NT2/D1 (cell line): ENCODE data around the gene LRTM2.
A peak's percentile ranks its signal among the peaks of the same experiment; 100 is the strongest.

Experiments
- DNase-seq: peaks from one replicate; pipeline ENCODE4 v3.0.0-alpha.2; 2011; ENCODE audit warnings: low read depth, low spot score
- H3K27me3 ChIP-seq: 2 replicates; pipeline ENCODE4 v1.6.0; 2011; ENCODE audit warnings: mild to moderate bottlenecking; ENCODE audit not compliant: insufficient read length, insufficient read depth
- H3K36me3 ChIP-seq: 2 replicates; pipeline ENCODE4 v1.6.1; 2011; ENCODE audit warnings: mild to moderate bottlenecking, low read length, mixed read lengths; ENCODE audit not compliant: insufficient read depth, insufficient read length
- H3K4me1 ChIP-seq: 2 replicates; pipeline ENCODE4 v1.5.1; 2011; ENCODE audit not compliant: insufficient read depth, insufficient read length
- H3K4me3 ChIP-seq: 2 replicates; pipeline ENCODE4 v1.5.1; 2011; ENCODE audit warnings: low read depth; ENCODE audit not compliant: insufficient read length
- H3K9ac ChIP-seq: 2 replicates; pipeline ENCODE4 v1.6.0; 2011; ENCODE audit warnings: low read depth; ENCODE audit not compliant: insufficient read length
- H3K9me3 ChIP-seq: 2 replicates; pipeline ENCODE4 v1.5.1; 2011; ENCODE audit warnings: mild to moderate bottlenecking, low read length; ENCODE audit not compliant: insufficient read depth
- SUZ12 ChIP-seq: IDR thresholded peaks from 2 replicates; pipeline ENCODE4 v1.6.1; 2011; ENCODE audit not compliant: insufficient read length, insufficient read depth; ENCODE audit errors: extremely low read depth
- YY1 ChIP-seq: IDR thresholded peaks from 2 replicates; pipeline ENCODE4 v1.6.1; 2011; ENCODE audit not compliant: insufficient read length, insufficient read depth
- ZNF274 ChIP-seq: IDR thresholded peaks from 2 replicates; pipeline ENCODE4 v1.6.1; 2011; ENCODE audit warnings: mild to moderate bottlenecking, low read depth, low read length

The LRTM2 gene

DNA sequence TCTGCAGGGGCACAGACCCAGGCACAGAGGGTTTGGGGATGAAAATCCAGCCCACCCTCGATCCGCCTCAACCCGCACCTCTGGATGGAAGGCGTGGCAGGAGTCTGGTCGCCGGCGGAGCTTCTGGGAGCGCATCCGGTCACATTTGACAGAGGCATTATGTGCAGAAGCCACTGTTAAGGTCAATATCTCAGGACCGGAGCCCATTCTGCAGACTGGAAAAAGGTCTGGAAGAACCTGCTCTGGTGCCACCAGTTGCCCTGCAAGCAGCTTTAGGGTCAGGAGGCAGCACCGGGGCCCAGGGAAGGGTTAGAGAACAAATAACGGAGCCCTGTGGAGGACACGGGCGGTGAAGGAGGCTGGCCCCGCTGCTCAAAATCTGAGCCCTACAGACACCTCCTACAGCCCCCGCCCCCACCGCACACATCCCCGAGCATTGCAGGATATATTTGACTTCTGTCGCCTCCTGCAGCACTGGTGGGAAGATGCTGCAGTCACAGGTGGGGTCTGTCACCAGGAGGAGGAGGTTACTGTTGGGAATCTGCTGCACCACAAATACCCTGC, 25.1 kb upstream of the LRTM2 start:
- peak overlapping the region; percentile 54 for H3K9ac ChIP-seq
- DNase-seq = no peak
- H3K36me3 ChIP-seq = no peaks in the 10 kb centered on the region
- TF ChIP-seq YY1 (no peak), SUZ12 (no peak), ZNF274 (no peak)
- no peak overlapping the region for H3K4me3 ChIP-seq
- no peaks in the 10 kb centered on the region for H3K9me3 ChIP-seq
- H3K4me1 ChIP-seq = peaks cover 41% of the 10 kb centered on the region
- H3K27me3 ChIP-seq = no peaks in the 10 kb centered on the region

DNA sequence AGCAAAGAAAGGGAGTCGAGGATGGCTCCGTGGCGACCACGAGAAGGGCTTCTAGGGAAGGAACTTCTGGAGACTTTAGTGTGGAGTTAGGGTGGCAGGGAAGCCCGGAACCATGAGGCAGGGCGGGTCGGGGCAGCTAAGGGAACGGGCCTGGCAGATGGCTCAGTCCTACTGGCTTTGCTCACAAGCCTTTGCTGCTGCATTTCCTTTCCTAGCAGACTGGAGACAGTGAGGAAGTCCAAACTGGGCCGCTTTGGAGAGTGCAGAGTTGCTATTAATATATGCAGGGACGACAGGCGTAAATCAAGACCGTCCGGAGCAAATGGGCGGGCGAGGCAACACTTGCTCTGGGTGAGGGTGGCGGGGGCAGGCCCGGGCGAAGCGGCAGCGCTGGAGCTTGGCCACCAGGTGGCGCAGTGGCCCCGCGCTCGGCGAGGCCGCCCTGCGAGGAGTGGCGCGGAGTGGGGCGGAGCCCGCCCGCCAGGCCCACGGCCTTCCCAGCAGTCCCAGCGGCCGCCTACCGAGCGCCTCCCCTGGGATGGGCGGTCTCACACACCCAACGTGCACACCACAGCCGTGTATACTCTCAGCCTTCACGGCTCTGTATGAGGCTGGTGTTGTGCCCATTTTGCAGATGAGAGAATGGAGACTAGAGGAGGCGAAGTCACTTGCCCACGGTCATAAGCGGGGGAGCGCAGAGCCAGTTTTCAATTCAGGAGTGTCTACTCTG, 24.4 kb upstream of the LRTM2 start:
- H3K9ac ChIP-seq = peak overlapping the region; percentile 54
- H3K4me1 ChIP-seq = peaks cover 48% of the 10 kb centered on the region
- H3K27me3 ChIP-seq = no peaks in the 10 kb centered on the region
- no peaks in the 10 kb centered on the region for H3K36me3 ChIP-seq
- H3K4me3 ChIP-seq = no peak overlapping the region
- no peak for TF ChIP-seq YY1
- TF ChIP-seq ZNF274 = no peak
- no peak for TF ChIP-seq SUZ12
- peak; percentile 87 for DNase-seq
- no peaks in the 10 kb centered on the region for H3K9me3 ChIP-seq

DNA sequence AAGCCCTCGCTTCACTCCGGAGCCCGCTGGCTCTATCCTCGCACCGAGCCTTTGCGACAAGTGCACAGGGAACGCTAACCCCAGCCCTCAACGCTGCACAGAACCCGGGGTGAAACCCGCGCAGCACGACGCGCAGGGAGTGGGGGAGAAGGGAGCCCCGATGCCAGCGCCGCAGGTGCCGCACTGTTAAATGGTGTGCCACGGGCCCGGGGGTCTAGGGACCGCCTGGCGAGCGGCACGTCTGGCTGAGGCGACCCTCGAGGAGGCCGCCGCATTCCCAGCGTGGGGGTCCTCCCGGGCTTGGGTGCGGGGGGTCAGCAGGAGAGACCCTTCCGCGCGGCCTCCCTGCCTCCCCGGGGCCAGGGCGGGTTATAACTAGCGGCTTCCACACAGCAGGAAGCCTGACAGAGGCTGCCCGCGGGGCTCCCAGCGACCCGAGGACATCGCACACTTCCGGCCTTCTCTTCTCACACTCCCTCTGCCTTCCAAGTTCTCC, 23.8 kb upstream of the LRTM2 start:
- Histone ChIP-seq H3K4me3 (no peak overlapping the region), H3K4me1 (peaks cover 46% of the 10 kb centered on the region), H3K27me3 (no peaks in the 10 kb centered on the region), H3K9me3 (no peaks in the 10 kb centered on the region), H3K9ac (peak overlapping the region; percentile 52), H3K36me3 (no peaks in the 10 kb centered on the region)
- TF ChIP-seq YY1 (no peak), ZNF274 (no peak), SUZ12 (no peak)
- no peak for DNase-seq

DNA sequence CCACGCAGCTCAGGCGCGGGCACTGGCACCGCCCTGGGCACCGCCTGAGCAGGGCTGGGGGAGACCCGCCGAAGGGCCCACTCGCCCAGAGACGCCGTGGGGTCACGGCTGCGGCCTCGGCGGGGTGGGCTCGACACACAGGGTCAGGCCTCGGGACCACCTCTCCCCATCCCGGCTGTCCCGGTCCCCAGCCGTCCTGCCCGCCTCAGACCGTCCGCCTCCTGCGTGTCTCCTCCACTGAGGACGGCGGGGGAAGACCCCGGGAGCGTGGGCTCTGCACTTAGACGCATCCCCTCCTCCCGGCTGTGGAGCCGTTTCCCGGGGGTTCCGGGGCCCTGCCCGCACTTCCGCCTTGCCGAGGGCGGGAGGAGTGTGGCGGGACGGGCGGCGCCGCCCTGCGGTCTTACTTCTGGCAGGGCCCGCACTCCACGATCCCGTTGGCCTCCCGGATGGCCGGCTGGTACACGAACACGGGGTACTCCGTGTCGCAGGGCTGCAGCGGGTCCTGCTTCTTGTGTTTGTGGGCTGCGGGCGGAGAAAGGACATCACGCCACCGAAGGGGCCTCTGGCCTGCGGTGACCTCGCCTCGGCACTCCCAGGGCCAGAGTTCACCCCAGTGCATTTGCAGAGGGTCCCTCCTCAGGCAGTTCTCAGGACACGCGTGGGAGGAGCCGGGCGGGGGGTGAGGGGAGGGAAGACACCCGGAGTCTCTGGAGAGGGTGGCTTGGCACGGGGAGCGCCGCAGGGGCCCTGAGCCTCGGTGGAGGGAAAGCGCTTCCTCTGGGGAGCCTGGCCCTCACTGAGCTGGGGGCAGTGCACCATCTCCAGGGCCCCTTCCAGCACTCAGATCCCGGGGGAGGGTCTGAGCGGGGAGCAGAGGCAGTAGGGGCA, 23.1 kb upstream of the LRTM2 start:
- TF ChIP-seq ZNF274 (no peak), SUZ12 (no peak)
- DNase-seq = no peak
- Histone ChIP-seq H3K4me1 (peaks cover 44% of the 10 kb centered on the region), H3K4me3 (no peak overlapping the region), H3K9ac (peak overlapping the region; percentile 7), H3K27me3 (no peaks in the 10 kb centered on the region), H3K9me3 (no peaks in the 10 kb centered on the region), H3K36me3 (no peaks in the 10 kb centered on the region)

DNA sequence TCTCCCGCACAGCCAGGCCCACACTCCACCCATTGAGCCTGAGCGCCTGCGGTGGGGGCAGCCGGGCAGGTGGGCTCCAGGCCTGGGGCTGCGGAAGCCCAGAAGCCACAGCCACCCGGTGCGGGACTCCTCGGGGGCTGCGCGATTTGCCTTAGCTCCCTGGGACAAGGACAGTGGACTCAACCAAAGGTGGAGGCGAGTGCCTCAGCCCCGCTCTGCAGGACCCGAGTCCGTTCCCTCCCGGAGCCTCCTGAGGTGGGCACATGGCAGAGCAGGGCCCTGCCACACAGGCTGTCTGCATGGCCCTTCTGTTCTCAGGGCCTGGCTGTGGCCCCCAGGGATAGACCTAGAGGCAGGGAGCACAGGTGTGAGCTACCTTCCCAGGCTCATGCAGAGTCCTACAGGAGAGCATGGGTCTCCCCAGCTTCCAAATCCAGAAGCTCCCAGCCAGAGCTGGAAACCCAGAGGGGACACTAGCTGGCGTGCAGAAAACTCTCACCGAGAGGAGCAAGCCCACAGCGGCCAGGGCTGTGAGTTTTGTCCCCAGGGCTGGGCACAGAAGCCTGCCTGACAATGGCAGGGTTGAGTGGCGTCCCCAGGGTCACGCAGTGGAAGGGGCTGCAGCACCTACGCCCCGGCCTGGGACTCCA, 22.2 kb upstream of the LRTM2 start:
- no peak overlapping the region for H3K9ac ChIP-seq
- H3K27me3 ChIP-seq = no peaks in the 10 kb centered on the region
- H3K36me3 ChIP-seq = no peaks in the 10 kb centered on the region
- no peak overlapping the region for H3K4me3 ChIP-seq
- DNase-seq = no peak
- no peaks in the 10 kb centered on the region for H3K9me3 ChIP-seq
- peaks cover 37% of the 10 kb centered on the region for H3K4me1 ChIP-seq
- TF ChIP-seq SUZ12 (no peak), YY1 (no peak), ZNF274 (no peak)

DNA sequence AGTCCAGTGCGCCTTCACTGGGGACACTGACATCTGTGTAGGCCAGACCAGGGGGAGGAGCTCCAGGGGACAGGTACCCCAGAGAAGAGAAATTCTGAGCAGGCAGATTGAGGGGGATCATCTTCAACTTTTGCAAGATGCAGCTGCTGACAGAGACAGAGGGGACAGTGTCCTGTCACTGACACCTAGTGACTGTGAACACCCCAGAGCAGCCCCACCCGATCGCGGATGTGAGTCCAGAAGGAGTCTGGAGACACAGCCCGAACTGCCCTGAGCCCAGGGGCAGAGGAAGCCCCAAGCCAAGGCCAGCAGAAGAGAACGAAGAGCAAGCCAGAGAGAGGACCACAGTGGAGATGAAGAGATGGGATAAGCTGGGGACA, 21.7 kb upstream of the LRTM2 start:
- Histone ChIP-seq H3K4me3 (no peak overlapping the region), H3K36me3 (no peaks in the 10 kb centered on the region), H3K9ac (no peak overlapping the region), H3K9me3 (no peaks in the 10 kb centered on the region), H3K27me3 (no peaks in the 10 kb centered on the region), H3K4me1 (peaks cover 32% of the 10 kb centered on the region)
- no peak for DNase-seq
- TF ChIP-seq YY1 (no peak), ZNF274 (no peak), SUZ12 (no peak)
